OCI-LY7 (cell line): ENCODE measurements around the gene SEC11A.

Source experiments
- EZH2phosphoT487 ChIP-seq: fragments of 200-600 bp; sonication (generic); IDR thresholded peaks from 2 replicates; pipeline ENCODE4 v1.6.1; 2018; ENCODE audit warnings: low read depth, borderline replicate concordance, mild to moderate bottlenecking, mixed run types, antibody characterized with exemption, low read length, moderate library complexity, mixed read lengths
- TF ChIP-seq, protein P1 (sequence below): fragments of 200-600 bp; sonication (generic); conservative IDR thresholded peaks from 2 replicates; pipeline ENCODE4 v1.5.1; 2014; ENCODE audit warnings: mild to moderate bottlenecking, antibody characterized with exemption, low read length, moderate library complexity, mixed read lengths

DNA sequence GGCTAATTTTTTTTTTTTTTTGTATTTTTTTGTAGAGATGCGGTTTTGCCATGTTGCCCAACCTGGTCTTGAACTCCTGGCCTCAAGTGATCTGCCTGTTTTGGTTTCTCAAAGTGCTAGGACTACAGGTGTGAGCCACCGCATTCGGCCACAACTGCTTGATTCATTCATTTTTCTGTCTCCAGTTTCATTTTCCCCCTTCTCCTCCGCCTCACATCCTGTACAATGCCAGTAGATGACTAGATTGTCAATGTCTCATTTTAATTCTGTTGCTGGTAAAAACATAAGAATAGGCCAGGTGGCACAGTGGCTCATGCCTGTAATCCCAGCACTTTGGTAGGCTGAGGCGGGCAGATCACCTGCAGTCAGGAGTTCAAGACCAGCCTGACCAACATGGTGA lies 20.4 kb upstream of the SEC11A start:
- TF ChIP-seq, protein P1, sequence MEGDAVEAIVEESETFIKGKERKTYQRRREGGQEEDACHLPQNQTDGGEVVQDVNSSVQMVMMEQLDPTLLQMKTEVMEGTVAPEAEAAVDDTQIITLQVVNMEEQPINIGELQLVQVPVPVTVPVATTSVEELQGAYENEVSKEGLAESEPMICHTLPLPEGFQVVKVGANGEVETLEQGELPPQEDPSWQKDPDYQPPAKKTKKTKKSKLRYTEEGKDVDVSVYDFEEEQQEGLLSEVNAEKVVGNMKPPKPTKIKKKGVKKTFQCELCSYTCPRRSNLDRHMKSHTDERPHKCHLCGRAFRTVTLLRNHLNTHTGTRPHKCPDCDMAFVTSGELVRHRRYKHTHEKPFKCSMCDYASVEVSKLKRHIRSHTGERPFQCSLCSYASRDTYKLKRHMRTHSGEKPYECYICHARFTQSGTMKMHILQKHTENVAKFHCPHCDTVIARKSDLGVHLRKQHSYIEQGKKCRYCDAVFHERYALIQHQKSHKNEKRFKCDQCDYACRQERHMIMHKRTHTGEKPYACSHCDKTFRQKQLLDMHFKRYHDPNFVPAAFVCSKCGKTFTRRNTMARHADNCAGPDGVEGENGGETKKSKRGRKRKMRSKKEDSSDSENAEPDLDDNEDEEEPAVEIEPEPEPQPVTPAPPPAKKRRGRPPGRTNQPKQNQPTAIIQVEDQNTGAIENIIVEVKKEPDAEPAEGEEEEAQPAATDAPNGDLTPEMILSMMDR = no peak
- no peak for TF ChIP-seq EZH2phosphoT487
